Measurements from ENCODE around the gene TCEA2.

Gene TCEA2

GRCh38 chr20:64049060-64049877 is 13.7 kb upstream of the TCEA2 start, which contains the start of gene SOX18:
TSS of gene SOX18 (minus strand) at chr20:64049639. CDS start at chr20:64049516, 123 bp downstream.
- H3K27me3 ChIP-seq (ENCODE audit: insufficient read depth, low read length), result peaks cover 92% of the 10 kb centered on the region
- no peak within 1 kb of the TSS for H2AFZ ChIP-seq (ENCODE audit: low read depth, low read length)
- H3K4me3 ChIP-seq (ENCODE audit: low read length), result no peak within 1 kb of the TSS
- H3K9me3 ChIP-seq (ENCODE audit: low read length), result no peaks in the 10 kb centered on the region
- H3K4me1 ChIP-seq (ENCODE audit: insufficient read depth, low read length), result peaks cover 11% of the 10 kb centered on the region
- H3K36me3 ChIP-seq (ENCODE audit: insufficient read depth, low read length), result no peaks in the 10 kb centered on the region

- peaks cover 15% of the 10 kb centered on the region for H3K4me1 ChIP-seq (ENCODE audit: insufficient read depth, low read length)
- no peak overlapping the region for H3K4me3 ChIP-seq (ENCODE audit: low read length)
- peaks cover 89% of the 10 kb centered on the region for H3K27me3 ChIP-seq (ENCODE audit: insufficient read depth, low read length)
- no peak overlapping the region for H2AFZ ChIP-seq (ENCODE audit: low read depth, low read length)
- H3K36me3 ChIP-seq (ENCODE audit: insufficient read depth, low read length), result no peaks in the 10 kb centered on the region
- no peaks in the 10 kb centered on the region for H3K9me3 ChIP-seq (ENCODE audit: low read length)
Measured at GRCh38 chr20:64049878-64050260, 13.1 kb upstream of the TCEA2 start.

GRCh38 chr20:64050261-64051032 is 12.6 kb upstream of the TCEA2 start:
- Histone ChIP-seq H3K9me3 (ENCODE audit: low read length) (no peaks in the 10 kb centered on the region), H3K4me1 (ENCODE audit: insufficient read depth, low read length) (peaks cover 15% of the 10 kb centered on the region), H2AFZ (ENCODE audit: low read depth, low read length) (no peak overlapping the region), H3K27me3 (ENCODE audit: insufficient read depth, low read length) (peaks cover 86% of the 10 kb centered on the region), H3K36me3 (ENCODE audit: insufficient read depth, low read length) (no peaks in the 10 kb centered on the region), H3K4me3 (ENCODE audit: low read length) (no peak overlapping the region)

GRCh38 chr20:64051033-64051452 is 12.0 kb upstream of the TCEA2 start:
- peaks cover 81% of the 10 kb centered on the region for H3K27me3 ChIP-seq (ENCODE audit: insufficient read depth, low read length)
- H3K36me3 ChIP-seq (ENCODE audit: insufficient read depth, low read length), result no peaks in the 10 kb centered on the region
- H2AFZ ChIP-seq (ENCODE audit: low read depth, low read length), result no peak overlapping the region
- peaks cover 21% of the 10 kb centered on the region for H3K4me1 ChIP-seq (ENCODE audit: insufficient read depth, low read length)
- no peak overlapping the region for H3K4me3 ChIP-seq (ENCODE audit: low read length)
- no peaks in the 10 kb centered on the region for H3K9me3 ChIP-seq (ENCODE audit: low read length)

GRCh38 chr20:64051561-64052325 is 11.3 kb upstream of the TCEA2 start:
- Histone ChIP-seq H3K27me3 (ENCODE audit: insufficient read depth, low read length) (peaks cover 74% of the 10 kb centered on the region), H3K36me3 (ENCODE audit: insufficient read depth, low read length) (no peaks in the 10 kb centered on the region), H2AFZ (ENCODE audit: low read depth, low read length) (no peak overlapping the region), H3K4me3 (ENCODE audit: low read length) (no peak overlapping the region), H3K9me3 (ENCODE audit: low read length) (no peaks in the 10 kb centered on the region), H3K4me1 (ENCODE audit: insufficient read depth, low read length) (peaks cover 27% of the 10 kb centered on the region)

- Histone ChIP-seq H3K4me1 (ENCODE audit: insufficient read depth, low read length) (peaks cover 32% of the 10 kb centered on the region), H3K27me3 (ENCODE audit: insufficient read depth, low read length) (peaks cover 68% of the 10 kb centered on the region), H3K9me3 (ENCODE audit: low read length) (no peaks in the 10 kb centered on the region), H3K4me3 (ENCODE audit: low read length) (no peak overlapping the region), H2AFZ (ENCODE audit: low read depth, low read length) (no peak overlapping the region), H3K36me3 (ENCODE audit: insufficient read depth, low read length) (no peaks in the 10 kb centered on the region)
Measured at GRCh38 chr20:64052326-64052722, 10.7 kb upstream of the TCEA2 start.

- Histone ChIP-seq H2AFZ (ENCODE audit: low read depth, low read length) (no peak overlapping the region), H3K4me1 (ENCODE audit: insufficient read depth, low read length) (peaks cover 32% of the 10 kb centered on the region), H3K4me3 (ENCODE audit: low read length) (no peak overlapping the region), H3K9me3 (ENCODE audit: low read length) (no peaks in the 10 kb centered on the region), H3K36me3 (ENCODE audit: insufficient read depth, low read length) (no peaks in the 10 kb centered on the region), H3K27me3 (ENCODE audit: insufficient read depth, low read length) (peaks cover 59% of the 10 kb centered on the region)
Measured at GRCh38 chr20:64052987-64053840, 9.8 kb upstream of the TCEA2 start.

- Histone ChIP-seq H2AFZ (ENCODE audit: low read depth, low read length) (no peak overlapping the region), H3K4me3 (ENCODE audit: low read length) (no peak overlapping the region), H3K36me3 (ENCODE audit: insufficient read depth, low read length) (no peaks in the 10 kb centered on the region), H3K4me1 (ENCODE audit: insufficient read depth, low read length) (peaks cover 32% of the 10 kb centered on the region), H3K27me3 (ENCODE audit: insufficient read depth, low read length) (peaks cover 53% of the 10 kb centered on the region), H3K9me3 (ENCODE audit: low read length) (no peaks in the 10 kb centered on the region)
Measured at GRCh38 chr20:64053841-64054661, 8.9 kb upstream of the TCEA2 start.

GRCh38 chr20:64055396-64055892 is 7.6 kb upstream of the TCEA2 start:
- Histone ChIP-seq H3K4me3 (ENCODE audit: low read length) (no peak overlapping the region), H3K36me3 (ENCODE audit: insufficient read depth, low read length) (no peaks in the 10 kb centered on the region), H3K27me3 (ENCODE audit: insufficient read depth, low read length) (peaks cover 47% of the 10 kb centered on the region), H3K4me1 (ENCODE audit: insufficient read depth, low read length) (peaks cover 24% of the 10 kb centered on the region), H3K9me3 (ENCODE audit: low read length) (no peaks in the 10 kb centered on the region), H2AFZ (ENCODE audit: low read depth, low read length) (no peak overlapping the region)

GRCh38 chr20:64055893-64056638 is 6.9 kb upstream of the TCEA2 start:
- Histone ChIP-seq H2AFZ (ENCODE audit: low read depth, low read length) (no peak overlapping the region), H3K4me3 (ENCODE audit: low read length) (no peak overlapping the region), H3K27me3 (ENCODE audit: insufficient read depth, low read length) (peaks cover 41% of the 10 kb centered on the region), H3K36me3 (ENCODE audit: insufficient read depth, low read length) (no peaks in the 10 kb centered on the region), H3K9me3 (ENCODE audit: low read length) (no peaks in the 10 kb centered on the region), H3K4me1 (ENCODE audit: insufficient read depth, low read length) (peaks cover 24% of the 10 kb centered on the region)

- peaks cover 24% of the 10 kb centered on the region for H3K4me1 ChIP-seq (ENCODE audit: insufficient read depth, low read length)
- peaks cover 36% of the 10 kb centered on the region for H3K27me3 ChIP-seq (ENCODE audit: insufficient read depth, low read length)
- H3K9me3 ChIP-seq (ENCODE audit: low read length), result no peaks in the 10 kb centered on the region
Measured at GRCh38 chr20:64056639-64056888, 6.4 kb upstream of the TCEA2 start.

More at GRCh38 chr20:64056639-64056888, 6.4 kb upstream of the TCEA2 start:
- no peak overlapping the region for H2AFZ ChIP-seq (ENCODE audit: low read depth, low read length)
- no peaks in the 10 kb centered on the region for H3K36me3 ChIP-seq (ENCODE audit: insufficient read depth, low read length)
- no peak overlapping the region for H3K4me3 ChIP-seq (ENCODE audit: low read length)
